Testis (tissue), 3 donors: ENCODE data around the gene PHF21A. TPM values are rescaled to one million over a fixed set of nuclear protein-coding genes. Genes with fewer than 3 reads are reported as not detected.

Experiments used
- DNase-seq: peaks from one replicate; pipeline ENCODE4 v3.0.0-alpha.2; 2019
- H3K27ac ChIP-seq, 2 donors: fragments of 200-600 bp; sonication (generic); one replicate each; pipeline ENCODE4 v1.5.1; 2019
- H3K27me3 ChIP-seq: fragments of 200-600 bp; sonication (generic); one replicate; pipeline ENCODE4 v1.5.1; 2019
- H3K36me3 ChIP-seq: fragments of 200-600 bp; sonication (generic); one replicate; pipeline ENCODE4 v1.5.1; 2017; ENCODE audit warnings: low read depth; ENCODE audit errors: missing control alignments
- H3K4me1 ChIP-seq: fragments of 200-600 bp; sonication (generic); one replicate; pipeline ENCODE4 v1.5.1; 2019
- H3K4me3 ChIP-seq, 2 donors: fragments of 200-600 bp; sonication (generic); one replicate each; pipeline ENCODE4 v1.5.1; 2017 to 2019
- H3K9me3 ChIP-seq: fragments of 200-600 bp; sonication (generic); one replicate; pipeline ENCODE4 v1.5.1; 2017
- POLR2A ChIP-seq: fragments of 450-650 bp; IDR thresholded peaks from one replicate; pipeline ENCODE4 v1.6.1; 2017; ENCODE audit warnings: antibody characterized with exemption, mild to moderate bottlenecking, moderate library complexity
- WGBS, 2 donors: methylation state at CpG; one replicate each; pipeline ENCODE4 v1.1.5; 2018; 5-methylcytosine and 5-hydroxymethylcytosine counted together
- intact Hi-C: fragments of 100-400 bp; cut with DNase I; formaldehyde crosslinking; loops from one replicate; pipeline ENCODE4 v1.15.1; 2023; ENCODE audit warnings: low total_unique reads
- polyA plus RNA-seq: library from polyadenylated mRNA; stranded (reverse); fragments of 350-450 nt; fragmentation: Illumina TruSeq; extraction: RNeasy Lipid Tissue Mini Kit (QIAGEN cat#74804); gene quantifications from one replicate; pipeline ENCODE4 v1.2.3, GENCODE V29; 2014; ENCODE audit warnings: low read depth, low replicate concordance; ENCODE audit not compliant: insufficient read depth
- total RNA-seq, 2 donors: library from RNA; depleted of rRNA; stranded (reverse); fragments of >200 nt; gene quantifications; one replicate each; pipeline ENCODE4 v1.2.3, GENCODE V29; 2016
- TF ChIP-seq, protein P1 (sequence below), 3 experiments: fragments of 450-650 bp in 2 of 3; fragments of 200-600 bp in 1 of 3; sonication (generic) in 1 of 3; IDR thresholded peaks; one replicate each; pipeline ENCODE4 v1.5.1; 2016 to 2019; ENCODE audit warnings: antibody characterized with exemption in 3 of 3, mild to moderate bottlenecking in 2 of 3, moderate library complexity in 1 of 3

The PHF21A gene
- total and polyA plus RNA-seq, 3 donors from 2014 or later = 53.5 to 83.2 (median 56.6) TPM

DNA sequence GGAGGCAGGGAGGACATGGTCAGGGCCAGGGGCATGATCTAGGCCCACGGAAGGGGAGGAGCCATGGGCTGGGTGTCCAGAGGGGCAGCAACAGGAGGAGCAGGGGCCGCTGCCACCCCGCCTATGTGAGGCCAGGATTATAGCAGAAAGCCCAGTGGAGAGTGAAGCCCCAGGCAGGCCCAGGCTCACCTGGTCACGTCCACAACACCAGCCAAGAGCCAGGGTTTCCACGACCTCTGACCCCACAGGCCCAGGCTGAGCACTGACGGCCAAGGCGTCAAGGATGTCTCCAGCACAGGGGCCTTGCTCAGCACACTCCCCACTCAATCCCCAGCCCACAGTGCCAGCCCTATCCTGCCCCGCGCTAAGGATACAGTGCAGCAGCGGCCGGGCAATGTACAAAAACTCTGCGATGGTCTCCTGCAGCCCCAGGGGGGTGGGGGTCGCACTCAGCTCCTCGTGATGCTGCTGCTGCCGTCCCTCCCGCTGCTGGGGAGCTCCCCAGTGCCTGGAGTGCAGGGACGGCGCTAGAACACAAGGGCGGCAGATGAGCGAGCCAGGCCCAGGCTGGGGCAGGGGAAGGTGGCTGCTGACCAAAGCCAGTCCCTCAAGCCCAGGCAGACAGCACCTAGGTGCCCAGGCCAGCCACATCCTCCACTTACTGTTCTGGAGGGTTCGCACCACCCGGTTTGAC, 207.2 kb downstream of the PHF21A start:
- H3K27me3 ChIP-seq = no peaks in the 10 kb centered on the region
- H3K36me3 ChIP-seq = no peaks in the 10 kb centered on the region
- no peak overlapping the region for H3K27ac ChIP-seq
- WGBS, 2 donors = 83 to 89% methylated on average over 17 of the region's 22 CpGs
- TF ChIP-seq, protein P1, sequence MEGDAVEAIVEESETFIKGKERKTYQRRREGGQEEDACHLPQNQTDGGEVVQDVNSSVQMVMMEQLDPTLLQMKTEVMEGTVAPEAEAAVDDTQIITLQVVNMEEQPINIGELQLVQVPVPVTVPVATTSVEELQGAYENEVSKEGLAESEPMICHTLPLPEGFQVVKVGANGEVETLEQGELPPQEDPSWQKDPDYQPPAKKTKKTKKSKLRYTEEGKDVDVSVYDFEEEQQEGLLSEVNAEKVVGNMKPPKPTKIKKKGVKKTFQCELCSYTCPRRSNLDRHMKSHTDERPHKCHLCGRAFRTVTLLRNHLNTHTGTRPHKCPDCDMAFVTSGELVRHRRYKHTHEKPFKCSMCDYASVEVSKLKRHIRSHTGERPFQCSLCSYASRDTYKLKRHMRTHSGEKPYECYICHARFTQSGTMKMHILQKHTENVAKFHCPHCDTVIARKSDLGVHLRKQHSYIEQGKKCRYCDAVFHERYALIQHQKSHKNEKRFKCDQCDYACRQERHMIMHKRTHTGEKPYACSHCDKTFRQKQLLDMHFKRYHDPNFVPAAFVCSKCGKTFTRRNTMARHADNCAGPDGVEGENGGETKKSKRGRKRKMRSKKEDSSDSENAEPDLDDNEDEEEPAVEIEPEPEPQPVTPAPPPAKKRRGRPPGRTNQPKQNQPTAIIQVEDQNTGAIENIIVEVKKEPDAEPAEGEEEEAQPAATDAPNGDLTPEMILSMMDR (IDR thresholded peaks at IDR 0.05) = no peak
- no peak for TF ChIP-seq POLR2A
- H3K4me3 ChIP-seq = no peak overlapping the region
- intact Hi-C loops = no loop called here
- peaks cover 8% of the 10 kb centered on the region for H3K4me1 ChIP-seq
- H3K9me3 ChIP-seq = no peaks in the 10 kb centered on the region
- no peak for DNase-seq

DNA sequence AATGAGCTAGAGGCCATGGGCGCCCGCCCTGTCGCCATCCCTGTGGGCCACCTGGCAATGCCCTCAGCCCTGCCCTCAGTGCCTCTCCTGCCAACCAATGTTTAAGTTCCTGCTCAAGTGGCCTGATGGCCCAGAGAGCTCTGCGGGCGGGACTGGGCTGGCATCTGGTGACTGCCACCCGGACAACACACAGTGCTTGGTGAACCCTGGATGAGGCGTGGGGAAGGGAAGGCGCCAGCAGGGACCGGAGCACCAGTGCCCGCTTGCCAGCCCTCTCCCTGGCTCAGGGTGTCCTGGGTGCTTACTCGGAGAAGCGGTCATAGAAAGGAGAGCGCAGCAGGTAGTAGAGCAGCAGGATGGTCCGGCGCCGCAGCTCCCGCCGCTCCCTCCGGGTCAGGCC, 207.7 kb downstream of the PHF21A start:
- DNase-seq = no peak
- intact Hi-C loops = no loop called here
- no peaks in the 10 kb centered on the region for H3K36me3 ChIP-seq
- peaks cover 8% of the 10 kb centered on the region for H3K4me1 ChIP-seq
- no peak for TF ChIP-seq POLR2A
- TF ChIP-seq, protein P1 (IDR thresholded peaks at IDR 0.05) = no peak
- H3K4me3 ChIP-seq = no peak overlapping the region
- WGBS, 2 donors = 95 to 97% methylated on average over 13 to 19 of the region's 19 CpGs
- no peak overlapping the region for H3K27ac ChIP-seq
- H3K9me3 ChIP-seq = no peaks in the 10 kb centered on the region
- no peaks in the 10 kb centered on the region for H3K27me3 ChIP-seq

DNA sequence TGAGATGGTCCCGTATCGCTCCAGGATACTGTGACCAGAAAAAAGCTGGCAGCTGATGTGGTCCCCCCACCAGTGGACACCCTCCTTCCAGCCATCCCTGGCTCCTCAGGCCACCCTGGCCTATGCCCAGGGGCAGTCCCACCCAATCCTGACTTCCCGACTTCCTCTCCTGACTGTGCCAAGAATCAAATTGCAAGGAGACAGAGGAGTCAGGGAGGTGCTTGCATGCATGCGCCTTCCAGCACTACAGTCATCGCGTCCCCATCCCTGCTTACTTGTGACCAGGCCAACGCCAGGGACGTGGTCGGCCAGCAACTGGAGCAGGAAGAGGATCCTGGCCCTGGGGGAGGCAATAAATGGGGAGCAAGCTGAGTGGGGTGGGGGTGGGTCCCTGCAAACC, 210.6 kb downstream of the PHF21A start:
- H3K36me3 ChIP-seq = no peaks in the 10 kb centered on the region
- intact Hi-C loops = no loop called here
- WGBS, 2 donors = 78 to 89% methylated on average over 9 of the region's 9 CpGs

DNA sequence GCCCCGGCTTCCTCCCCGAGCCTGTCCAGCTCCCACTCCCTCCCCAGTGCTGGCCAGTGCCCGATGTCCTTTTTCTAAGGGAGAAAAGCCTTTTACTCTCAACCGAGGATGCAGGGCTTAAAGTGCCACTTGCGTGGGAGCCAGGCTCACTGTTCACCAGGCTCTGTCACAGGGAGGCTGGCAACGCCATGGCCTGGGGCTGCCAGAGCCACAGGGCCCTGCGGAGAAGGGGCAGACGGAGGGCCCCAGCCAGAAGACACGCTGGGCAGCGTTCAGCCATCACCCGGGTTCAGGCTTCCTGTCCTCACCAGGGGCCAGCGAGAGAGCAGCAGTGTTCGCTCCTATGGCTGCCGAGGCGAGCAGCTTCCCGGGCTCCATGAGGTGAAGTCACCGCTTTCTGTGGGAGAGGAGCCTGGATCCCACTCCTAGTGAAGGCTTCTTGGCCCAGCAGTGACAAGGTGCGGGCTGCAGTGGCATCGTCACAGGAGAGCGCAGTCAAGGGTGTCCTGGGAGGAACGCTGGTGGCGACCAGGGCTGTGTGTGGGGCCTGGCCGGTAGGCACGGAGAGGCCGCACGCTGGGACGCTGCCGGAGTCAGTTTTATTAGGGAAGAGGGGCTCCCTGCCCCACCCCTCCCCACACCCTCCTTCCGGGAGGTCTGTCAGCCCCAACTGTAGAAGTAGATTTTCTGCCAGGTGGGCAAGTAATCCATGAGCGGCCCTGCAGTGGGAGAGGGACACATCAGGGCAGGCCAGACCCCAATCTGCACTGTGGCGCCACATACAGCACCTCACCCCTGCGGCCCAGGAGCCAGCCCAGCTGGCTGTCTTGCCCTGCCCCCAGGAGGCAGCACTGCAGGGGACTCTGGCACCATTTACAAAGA, 211.4 kb downstream of the PHF21A start:
- Histone ChIP-seq H3K4me1 (no peaks in the 10 kb centered on the region), H3K4me3 (no peak overlapping the region), H3K36me3 (no peaks in the 10 kb centered on the region), H3K27me3 (no peaks in the 10 kb centered on the region), H3K27ac (no peak overlapping the region), H3K9me3 (no peaks in the 10 kb centered on the region)
- DNase-seq = no peak
- 86 to 87% methylated on average over 14 to 32 of the region's 32 CpGs for WGBS, 2 donors
- TF ChIP-seq, protein P1 (IDR thresholded peaks at IDR 0.05) = no peak
- TF ChIP-seq POLR2A = no peak
- intact Hi-C loops = no loop called here

More for the DNA sequence above, 210.6 kb downstream of the PHF21A start:
- no peaks in the 10 kb centered on the region for H3K27me3 ChIP-seq
- H3K27ac ChIP-seq = no peak overlapping the region
- TF ChIP-seq, protein P1 (IDR thresholded peaks at IDR 0.05) = no peak
- no peak for TF ChIP-seq POLR2A
- H3K4me1 ChIP-seq = no peaks in the 10 kb centered on the region
- H3K9me3 ChIP-seq = no peaks in the 10 kb centered on the region
- no peak overlapping the region for H3K4me3 ChIP-seq
- DNase-seq = no peak
